Measurements from ENCODE around the gene AOC3.

The AOC3 gene

DNA sequence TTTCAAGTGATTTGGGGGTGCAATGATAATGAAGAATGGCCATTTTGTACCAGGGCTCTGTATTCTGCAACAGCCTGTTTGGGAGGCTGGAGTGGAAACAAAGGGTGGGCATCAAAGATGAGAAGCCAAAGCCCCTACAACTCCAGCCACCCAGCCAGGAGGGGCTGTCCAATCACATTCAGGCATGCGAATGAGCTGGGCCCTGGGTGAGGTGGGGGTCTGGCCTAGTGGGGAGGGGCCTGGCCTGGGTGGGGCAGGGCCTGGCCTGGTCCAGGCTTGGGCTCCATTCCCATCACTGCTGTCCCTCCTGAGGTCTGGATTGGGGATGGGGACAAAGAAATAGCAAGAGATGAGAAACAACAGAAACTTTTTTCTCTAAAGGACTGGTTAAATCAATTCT is 6.4 kb downstream of the AOC3 start:
- TF ChIP-seq SIN3A (IDR thresholded peaks at IDR 0.05; ENCODE audit: borderline replicate concordance, insufficient read depth, low read length) (no peak), TAF1 (IDR thresholded peaks at IDR 0.05; ENCODE audit: borderline replicate concordance, insufficient read depth, low read length) (no peak), POLR2AphosphoS5 (IDR thresholded peaks at IDR 0.05; ENCODE audit: low read depth, low read length) (no peak), FOXP2 (optimal IDR thresholded peaks at IDR 0.05; ENCODE audit: borderline replicate concordance, extremely low read depth, extremely low read length, insufficient read depth) (no peak)
- TF ChIP-seq, protein P1, sequence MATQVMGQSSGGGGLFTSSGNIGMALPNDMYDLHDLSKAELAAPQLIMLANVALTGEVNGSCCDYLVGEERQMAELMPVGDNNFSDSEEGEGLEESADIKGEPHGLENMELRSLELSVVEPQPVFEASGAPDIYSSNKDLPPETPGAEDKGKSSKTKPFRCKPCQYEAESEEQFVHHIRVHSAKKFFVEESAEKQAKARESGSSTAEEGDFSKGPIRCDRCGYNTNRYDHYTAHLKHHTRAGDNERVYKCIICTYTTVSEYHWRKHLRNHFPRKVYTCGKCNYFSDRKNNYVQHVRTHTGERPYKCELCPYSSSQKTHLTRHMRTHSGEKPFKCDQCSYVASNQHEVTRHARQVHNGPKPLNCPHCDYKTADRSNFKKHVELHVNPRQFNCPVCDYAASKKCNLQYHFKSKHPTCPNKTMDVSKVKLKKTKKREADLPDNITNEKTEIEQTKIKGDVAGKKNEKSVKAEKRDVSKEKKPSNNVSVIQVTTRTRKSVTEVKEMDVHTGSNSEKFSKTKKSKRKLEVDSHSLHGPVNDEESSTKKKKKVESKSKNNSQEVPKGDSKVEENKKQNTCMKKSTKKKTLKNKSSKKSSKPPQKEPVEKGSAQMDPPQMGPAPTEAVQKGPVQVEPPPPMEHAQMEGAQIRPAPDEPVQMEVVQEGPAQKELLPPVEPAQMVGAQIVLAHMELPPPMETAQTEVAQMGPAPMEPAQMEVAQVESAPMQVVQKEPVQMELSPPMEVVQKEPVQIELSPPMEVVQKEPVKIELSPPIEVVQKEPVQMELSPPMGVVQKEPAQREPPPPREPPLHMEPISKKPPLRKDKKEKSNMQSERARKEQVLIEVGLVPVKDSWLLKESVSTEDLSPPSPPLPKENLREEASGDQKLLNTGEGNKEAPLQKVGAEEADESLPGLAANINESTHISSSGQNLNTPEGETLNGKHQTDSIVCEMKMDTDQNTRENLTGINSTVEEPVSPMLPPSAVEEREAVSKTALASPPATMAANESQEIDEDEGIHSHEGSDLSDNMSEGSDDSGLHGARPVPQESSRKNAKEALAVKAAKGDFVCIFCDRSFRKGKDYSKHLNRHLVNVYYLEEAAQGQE (IDR thresholded peaks at IDR 0.05; ENCODE audit: insufficient read depth in 1 of 2, low read depth in 2 of 2, low read length in 2 of 2): no peak

DNA sequence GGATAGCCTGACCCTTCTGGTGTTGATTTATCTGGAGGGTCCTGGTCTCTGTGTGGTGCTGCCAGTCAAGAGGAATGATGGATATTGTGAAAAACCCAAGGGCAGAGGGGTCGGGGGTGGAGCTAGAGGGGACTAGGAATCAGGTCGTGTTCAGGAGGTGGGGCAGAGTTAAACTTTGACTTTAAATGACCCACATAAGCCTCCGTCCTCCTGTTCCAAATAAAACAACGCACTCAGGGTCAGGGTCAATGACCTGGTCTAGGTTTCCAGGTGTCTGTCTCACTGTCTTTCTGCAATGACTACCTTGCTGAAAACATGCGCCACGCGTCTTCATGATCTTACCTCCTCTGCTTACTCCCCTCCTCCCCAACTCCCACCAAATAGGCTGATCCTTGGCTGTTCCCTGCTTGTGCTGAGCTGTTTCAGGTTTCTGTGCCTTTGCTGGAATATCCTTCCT is 14.7 kb downstream of the AOC3 start:
- no peak for TF ChIP-seq TAF1 (IDR thresholded peaks at IDR 0.05; ENCODE audit: borderline replicate concordance, insufficient read depth, low read length)
- TF ChIP-seq SIN3A (IDR thresholded peaks at IDR 0.05; ENCODE audit: borderline replicate concordance, insufficient read depth, low read length): no peak

DNA sequence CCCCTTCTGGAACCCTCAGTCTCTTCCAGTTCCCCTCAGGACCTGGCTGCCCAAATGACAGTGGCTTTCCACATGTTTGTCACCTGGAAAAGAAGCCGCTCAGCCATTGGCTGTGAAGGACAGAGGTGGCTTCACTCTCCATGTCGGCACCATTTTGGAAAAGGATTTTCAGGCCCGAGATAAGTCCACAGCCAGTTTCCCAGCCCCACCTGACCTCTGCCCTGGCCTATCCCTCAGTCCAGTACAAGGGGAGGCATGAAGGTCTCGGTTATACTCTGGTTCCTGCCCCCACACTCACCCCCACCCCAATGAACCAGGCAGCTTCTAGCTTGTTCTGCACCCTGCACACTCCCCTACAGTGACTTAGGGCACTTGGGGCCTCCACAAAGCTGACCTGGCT is 15.2 kb downstream of the AOC3 start:
- TF ChIP-seq TAF1 (IDR thresholded peaks at IDR 0.05; ENCODE audit: borderline replicate concordance, insufficient read depth, low read length) (no peak), SIN3A (IDR thresholded peaks at IDR 0.05; ENCODE audit: borderline replicate concordance, insufficient read depth, low read length) (no peak), POLR2AphosphoS5 (IDR thresholded peaks at IDR 0.05; ENCODE audit: low read depth, low read length) (no peak), FOXP2 (optimal IDR thresholded peaks at IDR 0.05; ENCODE audit: borderline replicate concordance, extremely low read depth, extremely low read length, insufficient read depth) (no peak)
- TF ChIP-seq, protein P1 (IDR thresholded peaks at IDR 0.05; ENCODE audit: insufficient read depth in 1 of 2, low read depth in 2 of 2, low read length in 2 of 2): no peak

DNA sequence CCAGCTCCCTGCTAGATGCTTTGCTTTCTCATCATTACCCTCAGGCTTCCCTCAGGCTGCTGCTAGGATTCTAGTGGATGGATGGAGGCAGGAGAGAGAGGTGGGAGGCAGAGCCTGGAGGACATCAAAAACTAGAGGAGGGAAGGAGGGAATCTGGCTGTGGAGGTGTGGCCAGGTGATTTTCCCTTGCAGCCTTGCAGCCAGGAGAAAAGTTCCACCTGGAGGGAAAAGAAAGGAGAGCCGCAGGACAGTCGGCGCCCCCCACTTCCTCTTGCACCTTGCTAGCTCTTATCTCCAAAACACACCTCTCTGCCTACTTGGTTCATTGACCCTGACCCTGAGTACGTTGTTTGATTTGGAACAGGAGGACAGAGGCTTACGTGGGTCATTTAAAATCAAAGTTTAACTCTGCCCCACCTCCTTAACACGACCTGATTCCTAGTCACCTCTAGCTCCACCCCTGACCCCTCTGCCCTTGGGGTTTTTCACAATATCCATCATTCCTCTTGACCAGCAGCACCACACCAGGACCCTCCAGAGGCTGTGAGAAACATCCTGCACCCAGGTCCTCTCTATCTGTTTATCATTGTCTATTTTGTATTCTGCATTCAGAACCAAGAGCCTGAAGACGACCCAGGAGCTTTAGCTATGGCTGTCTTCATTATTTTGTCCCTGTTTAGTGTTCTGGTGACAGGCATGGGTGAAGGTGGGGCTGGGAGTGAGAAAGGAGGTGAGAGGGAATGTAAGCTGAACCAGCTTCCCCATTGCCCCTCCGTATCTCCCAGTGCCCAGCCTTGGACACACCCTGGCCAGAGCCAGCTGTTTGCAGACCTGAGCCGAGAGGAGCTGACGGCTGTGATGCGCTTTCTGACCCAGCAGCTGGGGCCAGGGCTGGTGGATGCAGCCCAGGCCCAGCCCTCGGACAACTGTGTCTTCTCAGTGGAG is 15.9 kb downstream of the AOC3 start:
- TF ChIP-seq POLR2AphosphoS5 (IDR thresholded peaks at IDR 0.05; ENCODE audit: low read depth, low read length): no peak
- TF ChIP-seq, protein P1 (IDR thresholded peaks at IDR 0.05; ENCODE audit: insufficient read depth in 1 of 2, low read depth in 2 of 2, low read length in 2 of 2): no peak
- TF ChIP-seq SIN3A (IDR thresholded peaks at IDR 0.05; ENCODE audit: borderline replicate concordance, insufficient read depth, low read length): no peak
- TF ChIP-seq TAF1 (IDR thresholded peaks at IDR 0.05; ENCODE audit: borderline replicate concordance, insufficient read depth, low read length): no peak
- no peak for TF ChIP-seq FOXP2 (optimal IDR thresholded peaks at IDR 0.05; ENCODE audit: borderline replicate concordance, extremely low read depth, extremely low read length, insufficient read depth)

GRCh38 chr17:42868338-42868737 is 17.3 kb downstream of the AOC3 start:
- TF ChIP-seq SIN3A (IDR thresholded peaks at IDR 0.05; ENCODE audit: borderline replicate concordance, insufficient read depth, low read length) (no peak), FOXP2 (optimal IDR thresholded peaks at IDR 0.05; ENCODE audit: borderline replicate concordance, extremely low read depth, extremely low read length, insufficient read depth) (no peak), POLR2AphosphoS5 (IDR thresholded peaks at IDR 0.05; ENCODE audit: low read depth, low read length) (no peak), TAF1 (IDR thresholded peaks at IDR 0.05; ENCODE audit: borderline replicate concordance, insufficient read depth, low read length) (no peak)
- TF ChIP-seq, protein P1 (IDR thresholded peaks at IDR 0.05; ENCODE audit: insufficient read depth in 1 of 2, low read depth in 2 of 2, low read length in 2 of 2): no peak
